HEK293 (cell line): ENCODE measurements around the gene DEDD.

ENCODE experiments used
- BCL11A ChIP-seq: fragments of 450-650 bp; formaldehyde crosslinking; IDR thresholded peaks from 2 replicates; pipeline ENCODE4 v1.5.1; 2016; ENCODE audit warnings: low read depth, missing biosample characterization, missing genetic modification characterization
- ELK4 ChIP-seq: IDR thresholded peaks from 2 replicates; pipeline ENCODE4 v1.6.1; 2011; ENCODE audit warnings: mild to moderate bottlenecking, low read depth, low read length, borderline replicate concordance
- GLIS1 ChIP-seq: fragments of 450-650 bp; formaldehyde crosslinking; IDR thresholded peaks from 2 replicates; pipeline ENCODE4 v1.5.1; 2016; ENCODE audit warnings: missing biosample characterization, missing genetic modification characterization
- IKZF3 ChIP-seq: fragments of 450-650 bp; IDR thresholded peaks from 2 replicates; pipeline ENCODE4 v1.5.0; 2018; ENCODE audit warnings: missing biosample characterization, mild to moderate bottlenecking, missing genetic modification characterization, moderate library complexity
- KLF17 ChIP-seq: fragments of 450-650 bp; formaldehyde crosslinking; IDR thresholded peaks from 2 replicates; pipeline ENCODE4 v1.5.1; 2016; ENCODE audit warnings: missing biosample characterization, missing genetic modification characterization
- PRDM10 ChIP-seq: fragments of 450-650 bp; formaldehyde crosslinking; IDR thresholded peaks from 2 replicates; pipeline ENCODE4 v1.5.1; 2016; ENCODE audit warnings: missing biosample characterization, missing genetic modification characterization
- PRDM4 ChIP-seq: fragments of 450-650 bp; formaldehyde crosslinking; IDR thresholded peaks from 2 replicates; pipeline ENCODE4 v1.5.1; 2017; ENCODE audit warnings: missing biosample characterization, missing genetic modification characterization
- SALL2 ChIP-seq: fragments of 450-650 bp; formaldehyde crosslinking; IDR thresholded peaks from 2 replicates; pipeline ENCODE4 v1.5.0; 2017; ENCODE audit warnings: missing biosample characterization, mild to moderate bottlenecking, missing genetic modification characterization, borderline replicate concordance
- ZBTB1 ChIP-seq: fragments of 450-650 bp; formaldehyde crosslinking; IDR thresholded peaks from 2 replicates; pipeline ENCODE4 v1.5.1; 2016; ENCODE audit warnings: missing biosample characterization, missing genetic modification characterization
- ZBTB8A ChIP-seq: fragments of 450-650 bp; formaldehyde crosslinking; IDR thresholded peaks from 2 replicates; pipeline ENCODE4 v1.5.1; 2016; ENCODE audit warnings: missing biosample characterization, missing genetic modification characterization
- ZFP69B ChIP-seq: fragments of 450-650 bp; formaldehyde crosslinking; IDR thresholded peaks from 2 replicates; pipeline ENCODE4 v1.5.1; 2016; ENCODE audit warnings: missing biosample characterization, missing genetic modification characterization
- ZIC2 ChIP-seq: fragments of 450-650 bp; formaldehyde crosslinking; IDR thresholded peaks from 2 replicates; pipeline ENCODE4 v1.5.1; 2016; ENCODE audit warnings: missing biosample characterization, missing genetic modification characterization
- ZNF133 ChIP-seq: fragments of 450-650 bp; formaldehyde crosslinking; IDR thresholded peaks from 2 replicates; pipeline ENCODE4 v1.5.1; 2016; ENCODE audit warnings: missing biosample characterization, missing genetic modification characterization
- ZNF16 ChIP-seq: fragments of 450-650 bp; formaldehyde crosslinking; IDR thresholded peaks from 2 replicates; pipeline ENCODE4 v1.5.1; 2016; ENCODE audit warnings: low read depth, missing biosample characterization, missing genetic modification characterization
- ZNF239 ChIP-seq: fragments of 450-650 bp; formaldehyde crosslinking; IDR thresholded peaks from 2 replicates; pipeline ENCODE4 v1.5.1; 2016; ENCODE audit warnings: missing biosample characterization, missing genetic modification characterization
- ZNF24 ChIP-seq: fragments of 450-650 bp; formaldehyde crosslinking; IDR thresholded peaks from 2 replicates; pipeline ENCODE4 v1.5.1; 2016; ENCODE audit warnings: missing biosample characterization, missing genetic modification characterization
- ZNF394 ChIP-seq: fragments of 450-650 bp; formaldehyde crosslinking; IDR thresholded peaks from 2 replicates; pipeline ENCODE4 v1.5.1; 2016; ENCODE audit warnings: missing biosample characterization, missing genetic modification characterization, mild to moderate bottlenecking, moderate library complexity, borderline replicate concordance
- ZNF621 ChIP-seq: fragments of 450-650 bp; formaldehyde crosslinking; IDR thresholded peaks from 2 replicates; pipeline ENCODE4 v1.5.1; 2017; ENCODE audit warnings: missing biosample characterization, missing genetic modification characterization
- ZNF624 ChIP-seq: fragments of 450-650 bp; formaldehyde crosslinking; IDR thresholded peaks from 2 replicates; pipeline ENCODE4 v1.5.1; 2017; ENCODE audit warnings: missing biosample characterization, missing genetic modification characterization
- ZNF629 ChIP-seq: fragments of 450-650 bp; formaldehyde crosslinking; IDR thresholded peaks from 2 replicates; pipeline ENCODE4 v1.5.1; 2017; ENCODE audit warnings: missing biosample characterization, missing genetic modification characterization
- ZNF654 ChIP-seq: fragments of 450-650 bp; formaldehyde crosslinking; IDR thresholded peaks from 2 replicates; pipeline ENCODE4 v1.5.1; 2016; ENCODE audit warnings: low read depth, missing biosample characterization, missing genetic modification characterization
- ZNF76 ChIP-seq: fragments of 450-650 bp; formaldehyde crosslinking; IDR thresholded peaks from 2 replicates; pipeline ENCODE4; 2016; ENCODE audit warnings: low read depth, missing biosample characterization, missing genetic modification characterization, borderline replicate concordance
- ZSCAN23 ChIP-seq: fragments of 450-650 bp; formaldehyde crosslinking; IDR thresholded peaks from 2 replicates; pipeline ENCODE4 v1.5.1; 2016; ENCODE audit warnings: missing biosample characterization, missing genetic modification characterization
- ZSCAN30 ChIP-seq: fragments of 450-650 bp; IDR thresholded peaks from 2 replicates; pipeline ENCODE4 v1.5.1; 2018; ENCODE audit warnings: missing biosample characterization, mild to moderate bottlenecking, missing genetic modification characterization, moderate library complexity
- TF ChIP-seq, protein P1 (sequence below): fragments of 450-650 bp; formaldehyde crosslinking; IDR thresholded peaks from 2 replicates; pipeline ENCODE4 v1.5.1; 2016; ENCODE audit warnings: missing biosample characterization, missing genetic modification characterization, low read depth

DEDD gene

GRCh38 chr1:161165742-161166668 is 33.5 kb upstream of the DEDD start, which contains the start of gene PPOX (continued):
- no peak for TF ChIP-seq ZNF24 (tag by site-specific recombination)
- no peak for TF ChIP-seq ZNF239 (tag by site-specific recombination)
- peak; percentile 12; the same call in 1 of the 2 replicates for TF ChIP-seq ZFP69B (tag by site-specific recombination)
- no peak for TF ChIP-seq ZIC2 (tag by site-specific recombination)
- TF ChIP-seq PRDM10 (tag by site-specific recombination) = peak; percentile 99
- TF ChIP-seq ZNF133 (tag by site-specific recombination) = no peak
- peak; percentile 53 for TF ChIP-seq ZNF629 (tag by site-specific recombination)
- TF ChIP-seq, protein P1, sequence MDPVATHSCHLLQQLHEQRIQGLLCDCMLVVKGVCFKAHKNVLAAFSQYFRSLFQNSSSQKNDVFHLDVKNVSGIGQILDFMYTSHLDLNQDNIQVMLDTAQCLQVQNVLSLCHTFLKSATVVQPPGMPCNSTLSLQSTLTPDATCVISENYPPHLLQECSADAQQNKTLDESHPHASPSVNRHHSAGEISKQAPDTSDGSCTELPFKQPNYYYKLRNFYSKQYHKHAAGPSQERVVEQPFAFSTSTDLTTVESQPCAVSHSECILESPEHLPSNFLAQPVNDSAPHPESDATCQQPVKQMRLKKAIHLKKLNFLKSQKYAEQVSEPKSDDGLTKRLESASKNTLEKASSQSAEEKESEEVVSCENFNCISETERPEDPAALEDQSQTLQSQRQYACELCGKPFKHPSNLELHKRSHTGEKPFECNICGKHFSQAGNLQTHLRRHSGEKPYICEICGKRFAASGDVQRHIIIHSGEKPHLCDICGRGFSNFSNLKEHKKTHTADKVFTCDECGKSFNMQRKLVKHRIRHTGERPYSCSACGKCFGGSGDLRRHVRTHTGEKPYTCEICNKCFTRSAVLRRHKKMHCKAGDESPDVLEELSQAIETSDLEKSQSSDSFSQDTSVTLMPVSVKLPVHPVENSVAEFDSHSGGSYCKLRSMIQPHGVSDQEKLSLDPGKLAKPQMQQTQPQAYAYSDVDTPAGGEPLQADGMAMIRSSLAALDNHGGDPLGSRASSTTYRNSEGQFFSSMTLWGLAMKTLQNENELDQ = no peak
- 0 out of 2 replicates have a peak, but pooled peaks have one; percentile 16 for TF ChIP-seq ZSCAN23 (tag by site-specific recombination)
- TF ChIP-seq SALL2 (tag by site-specific recombination) = no peak
- peak; percentile 49; the same call in 1 of the 2 replicates for TF ChIP-seq KLF17
- no peak for TF ChIP-seq ZNF16 (tag by site-specific recombination)
- 0 out of 2 replicates have a peak, but pooled peaks have one; percentile 4 for TF ChIP-seq PRDM4 (tag by site-specific recombination)
- TF ChIP-seq ZNF394 (tag by site-specific recombination) = peak; percentile 98
- TF ChIP-seq ELK4 = no peak
- no peak for TF ChIP-seq ZBTB1 (tag by site-specific recombination)
- TF ChIP-seq ZNF76 (tag by site-specific recombination) = peak; percentile 16; the same call in 1 of the 2 replicates
- TF ChIP-seq ZNF621 (tag by site-specific recombination) = no peak
- TF ChIP-seq ZSCAN30 (tag by site-specific recombination) = peak; percentile 77
- TF ChIP-seq ZBTB8A (tag by site-specific recombination) = peak; percentile 43; the same call in 1 of the 2 replicates
- TF ChIP-seq IKZF3 = no peak
- TF ChIP-seq ZNF624 = no peak
- TF ChIP-seq BCL11A = no peak; the same call in 1 of the 2 replicates
- TF ChIP-seq ZNF654 (tag by site-specific recombination) = no peak
- 0 out of 2 replicates have a peak, but pooled peaks have one; percentile 8 for TF ChIP-seq GLIS1 (tag by site-specific recombination)
